GM10266 (cell line): Measurements from ENCODE around the gene PRKCZ.

Experiments
- DNase-seq: peaks from one replicate; pipeline ENCODE4 v3.0.0; 2012; ENCODE audit errors: extremely low spot score
- TF ChIP-seq, protein P1 (sequence below): IDR thresholded peaks from 2 replicates; pipeline ENCODE4 v1.5.1; 2012; ENCODE audit warnings: mild to moderate bottlenecking, low read depth; ENCODE audit not compliant: control insufficient read depth, insufficient read depth; ENCODE audit errors: missing control alignments

Gene PRKCZ

GRCh38 chr1:2127187-2128145 is 77.3 kb downstream of the PRKCZ start:
- no peak for DNase-seq
- TF ChIP-seq, protein P1, sequence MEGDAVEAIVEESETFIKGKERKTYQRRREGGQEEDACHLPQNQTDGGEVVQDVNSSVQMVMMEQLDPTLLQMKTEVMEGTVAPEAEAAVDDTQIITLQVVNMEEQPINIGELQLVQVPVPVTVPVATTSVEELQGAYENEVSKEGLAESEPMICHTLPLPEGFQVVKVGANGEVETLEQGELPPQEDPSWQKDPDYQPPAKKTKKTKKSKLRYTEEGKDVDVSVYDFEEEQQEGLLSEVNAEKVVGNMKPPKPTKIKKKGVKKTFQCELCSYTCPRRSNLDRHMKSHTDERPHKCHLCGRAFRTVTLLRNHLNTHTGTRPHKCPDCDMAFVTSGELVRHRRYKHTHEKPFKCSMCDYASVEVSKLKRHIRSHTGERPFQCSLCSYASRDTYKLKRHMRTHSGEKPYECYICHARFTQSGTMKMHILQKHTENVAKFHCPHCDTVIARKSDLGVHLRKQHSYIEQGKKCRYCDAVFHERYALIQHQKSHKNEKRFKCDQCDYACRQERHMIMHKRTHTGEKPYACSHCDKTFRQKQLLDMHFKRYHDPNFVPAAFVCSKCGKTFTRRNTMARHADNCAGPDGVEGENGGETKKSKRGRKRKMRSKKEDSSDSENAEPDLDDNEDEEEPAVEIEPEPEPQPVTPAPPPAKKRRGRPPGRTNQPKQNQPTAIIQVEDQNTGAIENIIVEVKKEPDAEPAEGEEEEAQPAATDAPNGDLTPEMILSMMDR = no peak

DNA sequence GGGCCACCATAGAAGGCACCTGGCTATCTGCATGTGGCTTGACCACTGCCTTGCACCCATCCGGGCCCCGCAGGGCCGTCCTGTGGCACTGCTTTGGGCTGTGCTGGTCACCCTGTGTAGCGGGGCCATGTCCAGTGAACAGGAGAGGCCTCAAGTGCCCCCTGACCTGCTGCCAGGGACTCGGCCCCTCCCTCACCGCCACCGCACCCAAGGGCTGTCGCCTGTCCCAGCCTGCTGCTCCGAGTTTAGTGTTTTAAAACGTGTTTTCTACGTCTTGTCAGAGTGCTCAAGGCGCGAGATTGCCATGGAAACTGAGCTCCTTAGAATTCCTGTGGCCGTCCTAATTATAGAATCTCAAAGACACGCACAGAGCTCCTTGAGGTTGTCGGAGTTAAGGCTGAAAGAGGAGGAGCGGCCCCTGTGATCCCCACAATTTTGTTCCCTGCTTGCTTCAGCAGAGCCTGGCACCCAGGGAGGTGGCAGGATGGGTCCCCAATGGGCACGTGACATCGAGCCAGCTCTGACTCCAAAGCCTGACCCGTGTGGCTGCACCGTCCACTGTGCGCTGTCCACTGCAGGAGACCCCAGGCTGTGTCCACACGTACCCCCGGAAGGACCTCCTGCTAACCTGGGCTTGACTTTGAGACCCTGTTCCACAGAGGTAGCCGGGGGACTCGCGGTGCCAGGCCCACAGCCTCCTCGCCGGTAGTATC is 78.1 kb downstream of the PRKCZ start:
- TF ChIP-seq, protein P1 = no peak

GRCh38 chr1:2129256-2129943 is 79.2 kb downstream of the PRKCZ start:
- DNase-seq = no peak
- TF ChIP-seq, protein P1 = no peak

More for the DNA sequence above, 78.1 kb downstream of the PRKCZ start:
- DNase-seq = no peak

DNA sequence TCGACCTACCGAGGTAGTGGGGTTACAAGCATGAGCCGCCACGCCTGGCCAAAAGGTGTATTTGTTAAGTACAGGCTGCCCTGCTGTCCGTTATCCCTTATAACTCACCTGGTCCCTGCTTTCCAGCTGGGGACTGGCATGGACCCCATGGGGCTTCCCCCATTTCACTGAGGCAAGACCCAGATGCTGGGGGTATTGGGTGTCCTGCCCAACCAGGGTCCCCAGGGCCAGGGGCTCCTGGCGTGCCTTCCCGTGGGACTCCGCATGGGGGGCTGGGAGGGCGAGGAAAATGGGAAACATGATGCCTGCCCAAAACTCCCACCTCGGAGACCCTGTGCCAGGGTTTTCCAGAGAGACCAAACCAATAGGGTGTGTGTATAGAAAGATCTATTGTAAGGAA is 79.9 kb downstream of the PRKCZ start:
- DNase-seq = no peak
- TF ChIP-seq, protein P1 = no peak

- TF ChIP-seq, protein P1 = no peak
- no peak for DNase-seq
These were observed 80.7 kb downstream of the PRKCZ start for GRCh38 chr1:2130871-2131289.

GRCh38 chr1:2132222-2133038 is 82.2 kb downstream of the PRKCZ start:
- TF ChIP-seq, protein P1 = peak; percentile 13
- no peak for DNase-seq
